HFFc6 (cell line): ENCODE measurements around the gene SHCBP1. TPM values are rescaled to one million over a fixed set of nuclear protein-coding genes. Genes with fewer than 3 reads are reported as not detected.

Experiments
- DNase-seq: peaks from one replicate; pipeline ENCODE4 v3.0.0-alpha.2; 2018
- H3K27ac Mint-ChIP-seq: 2 replicates; pipeline ENCODE4 v1.8.0; 2020; ENCODE audit warnings: mild to moderate bottlenecking, mixed read lengths
- H3K27me3 Mint-ChIP-seq: 2 replicates; pipeline ENCODE4 v1.8.0; 2021; ENCODE audit warnings: mild to moderate bottlenecking, moderate library complexity, mixed read lengths; ENCODE audit not compliant: insufficient read depth
- H3K36me3 Mint-ChIP-seq: 2 replicates; pipeline ENCODE4 v1.8.0; 2021; ENCODE audit warnings: low read depth, mixed read lengths
- H3K4me1 Mint-ChIP-seq: 2 replicates; pipeline ENCODE4 v1.8.0; 2020; ENCODE audit warnings: low read depth, mixed read lengths
- H3K4me3 Mint-ChIP-seq: 2 replicates; pipeline ENCODE4 v1.8.0; 2020; ENCODE audit warnings: mild to moderate bottlenecking, moderate library complexity, mixed read lengths
- H3K9me3 Mint-ChIP-seq: 2 replicates; pipeline ENCODE4 v1.8.0; 2020; ENCODE audit warnings: mild to moderate bottlenecking, mixed read lengths
- total RNA-seq, 6 experiments: library from RNA; stranded (reverse); fragmentation: NEBNext Ultra II Directional; extraction: Animal tissue kit (Norgen Biotek cat#: 25700); gene quantifications; 2 replicates in 1 of 6; 3 replicates in 5 of 6; pipeline ENCODE4 v1.2.3, GENCODE V29; 2021
- TF ChIP-seq, protein P1 (sequence below): fragments of 200-600 bp; sonication (generic); IDR thresholded peaks from 2 replicates; pipeline ENCODE4 v1.5.0; 2021; ENCODE audit warnings: antibody characterized with exemption, mild to moderate bottlenecking

The SHCBP1 gene
- total RNA-seq, 6 experiments from 2014 or later = 20.8 to 50.5 (median 49.1) TPM

GRCh38 chr16:46582313-46582712, 38.9 kb downstream of the SHCBP1 start:
- peaks cover 45% of the 10 kb centered on the region for H3K36me3 Mint-ChIP-seq
- H3K4me1 Mint-ChIP-seq = no peaks in the 10 kb centered on the region
- H3K4me3 Mint-ChIP-seq = no peak overlapping the region
- DNase-seq = no peak
- no peak overlapping the region for H3K27ac Mint-ChIP-seq
- no peaks in the 10 kb centered on the region for H3K27me3 Mint-ChIP-seq
- TF ChIP-seq, protein P1, sequence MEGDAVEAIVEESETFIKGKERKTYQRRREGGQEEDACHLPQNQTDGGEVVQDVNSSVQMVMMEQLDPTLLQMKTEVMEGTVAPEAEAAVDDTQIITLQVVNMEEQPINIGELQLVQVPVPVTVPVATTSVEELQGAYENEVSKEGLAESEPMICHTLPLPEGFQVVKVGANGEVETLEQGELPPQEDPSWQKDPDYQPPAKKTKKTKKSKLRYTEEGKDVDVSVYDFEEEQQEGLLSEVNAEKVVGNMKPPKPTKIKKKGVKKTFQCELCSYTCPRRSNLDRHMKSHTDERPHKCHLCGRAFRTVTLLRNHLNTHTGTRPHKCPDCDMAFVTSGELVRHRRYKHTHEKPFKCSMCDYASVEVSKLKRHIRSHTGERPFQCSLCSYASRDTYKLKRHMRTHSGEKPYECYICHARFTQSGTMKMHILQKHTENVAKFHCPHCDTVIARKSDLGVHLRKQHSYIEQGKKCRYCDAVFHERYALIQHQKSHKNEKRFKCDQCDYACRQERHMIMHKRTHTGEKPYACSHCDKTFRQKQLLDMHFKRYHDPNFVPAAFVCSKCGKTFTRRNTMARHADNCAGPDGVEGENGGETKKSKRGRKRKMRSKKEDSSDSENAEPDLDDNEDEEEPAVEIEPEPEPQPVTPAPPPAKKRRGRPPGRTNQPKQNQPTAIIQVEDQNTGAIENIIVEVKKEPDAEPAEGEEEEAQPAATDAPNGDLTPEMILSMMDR = no peak
- peaks cover 6% of the 10 kb centered on the region; the same call in 1 of the 2 replicates for H3K9me3 Mint-ChIP-seq

DNA sequence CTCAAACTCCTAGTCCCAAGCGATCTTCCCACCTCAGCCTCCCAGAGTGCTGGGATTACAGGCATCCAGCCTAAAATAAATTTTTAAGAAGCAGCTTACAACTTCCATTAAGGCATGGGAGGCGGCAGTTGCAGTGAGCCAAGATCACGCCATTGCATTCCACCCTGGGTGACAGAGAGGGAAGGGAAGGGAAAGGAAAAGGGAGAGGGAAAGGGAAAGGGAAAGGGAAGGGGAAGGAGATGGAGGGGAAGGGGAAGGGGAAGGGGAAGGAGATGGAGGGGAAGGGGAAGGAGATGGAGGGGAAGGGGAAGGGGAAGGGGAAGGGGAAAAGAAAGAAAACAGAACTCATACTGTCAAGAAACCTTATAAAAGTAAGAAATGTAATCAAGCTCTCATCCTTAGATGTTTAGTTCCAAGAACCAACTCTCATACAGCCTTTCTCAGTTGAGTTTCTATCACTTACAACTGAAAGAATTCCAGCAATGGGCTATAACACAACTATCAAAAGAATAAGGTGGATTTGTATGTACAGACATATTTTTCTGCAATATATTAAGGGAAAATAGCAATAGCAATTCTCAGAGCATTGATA, 43.1 kb downstream of the SHCBP1 start:
- H3K4me1 Mint-ChIP-seq = peaks cover 9% of the 10 kb centered on the region
- H3K9me3 Mint-ChIP-seq = no peaks in the 10 kb centered on the region
- H3K27ac Mint-ChIP-seq = no peak overlapping the region
- H3K27me3 Mint-ChIP-seq = peaks cover 2% of the 10 kb centered on the region; the same call in 1 of the 2 replicates
- H3K36me3 Mint-ChIP-seq = peaks cover 12% of the 10 kb centered on the region; the same call in 1 of the 2 replicates
- TF ChIP-seq, protein P1 = no peak
- DNase-seq = no peak
- H3K4me3 Mint-ChIP-seq = no peak overlapping the region

DNA sequence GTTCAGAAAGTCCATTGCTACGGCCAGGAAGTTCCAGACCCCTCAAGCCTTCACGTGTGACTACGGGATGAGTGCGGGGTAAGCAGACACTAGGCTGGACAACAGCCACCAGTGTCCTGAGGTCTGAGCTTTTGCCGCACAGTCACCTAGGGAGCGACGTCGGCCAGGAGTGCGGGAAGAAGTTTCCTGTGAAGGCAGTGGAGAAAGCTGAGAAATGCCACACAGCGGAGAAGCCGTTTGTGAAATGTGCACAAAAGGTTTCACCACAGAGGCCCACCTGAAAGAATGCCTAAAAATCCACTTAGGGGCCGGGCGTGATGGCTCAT, 47.4 kb downstream of the SHCBP1 start:
- Mint-ChIP-seq H3K9me3 (peaks cover 10% of the 10 kb centered on the region), H3K27me3 (peaks cover 2% of the 10 kb centered on the region; the same call in 1 of the 2 replicates), H3K36me3 (peaks cover 11% of the 10 kb centered on the region), H3K27ac (peak overlapping the region; percentile 42; the same call in 1 of the 2 replicates), H3K4me3 (peak overlapping the region; percentile 42; the same call in 1 of the 2 replicates), H3K4me1 (peaks cover 15% of the 10 kb centered on the region)
- TF ChIP-seq, protein P1 = no peak
- no peak for DNase-seq

- TF ChIP-seq, protein P1 = no peak
- Mint-ChIP-seq H3K9me3 (peaks cover 10% of the 10 kb centered on the region), H3K4me1 (peaks cover 15% of the 10 kb centered on the region), H3K27me3 (peaks cover 2% of the 10 kb centered on the region; the same call in 1 of the 2 replicates), H3K27ac (peak overlapping the region; percentile 42; the same call in 1 of the 2 replicates), H3K4me3 (peak overlapping the region; percentile 42; the same call in 1 of the 2 replicates), H3K36me3 (peaks cover 11% of the 10 kb centered on the region)
- DNase-seq = peak; percentile 40
Measured at GRCh38 chr16:46573008-46573833, 48.0 kb downstream of the SHCBP1 start.

- H3K36me3 Mint-ChIP-seq = peaks cover 11% of the 10 kb centered on the region
- peaks cover 10% of the 10 kb centered on the region for H3K9me3 Mint-ChIP-seq
- no peak overlapping the region for H3K27ac Mint-ChIP-seq
- H3K27me3 Mint-ChIP-seq = peaks cover 2% of the 10 kb centered on the region; the same call in 1 of the 2 replicates
- H3K4me3 Mint-ChIP-seq = no peak overlapping the region
- no peak for DNase-seq
- TF ChIP-seq, protein P1 = no peak
- peaks cover 15% of the 10 kb centered on the region for H3K4me1 Mint-ChIP-seq
Measured at GRCh38 chr16:46569231-46569735, 51.9 kb downstream of the SHCBP1 start.
